ENCODE data around the gene CES5A.

GRCh38 chr16:55853114-55853513, 22.1 kb downstream of the CES5A start:
- TF ChIP-seq CTCF (IDR thresholded peaks at IDR 0.05) (no peak), EZH2 (IDR thresholded peaks at IDR 0.05; ENCODE audit: borderline replicate concordance, insufficient read depth, low read depth, low read length, poor library complexity, severe bottlenecking) (no peak)

All from B cell (primary cell).